Erythroblast (primary cell): ENCODE data around the gene CAMK2G.

ENCODE experiments used
- GATA1 ChIP-seq: IDR thresholded peaks from 2 replicates; pipeline ENCODE4 v1.6.1; 2011; ENCODE audit warnings: low read depth, mild to moderate bottlenecking, control low read depth, low read length, moderate library complexity
- POLR2A ChIP-seq: IDR thresholded peaks from 2 replicates; pipeline ENCODE4 v1.6.1; 2011; ENCODE audit warnings: mild to moderate bottlenecking, low read length

GRCh38 chr10:73859784-73860491 is 14.4 kb downstream of the CAMK2G start:
- TF ChIP-seq POLR2A (no peak), GATA1 (no peak)
